Thyroid gland (tissue), 4 donors: Measurements from ENCODE around the gene TAS1R3.

Experiments used
- CTCF ChIP-seq, 6 experiments: fragments of 200-600 bp in 3 of 6; fragments of 450-650 bp in 3 of 6; sonication (generic) in 3 of 6; IDR thresholded peaks; one replicate each; pipeline ENCODE4 v1.5.1; 2016 to 2019; ENCODE audit warnings: antibody characterized with exemption in 6 of 6, mild to moderate bottlenecking in 2 of 6, inconsistent platforms in 1 of 6, moderate library complexity in 1 of 6
- POLR2A ChIP-seq, 2 donors: fragments of 450-650 bp; IDR thresholded peaks; one replicate each; pipeline ENCODE4 v1.6.1; 2017; ENCODE audit warnings: antibody characterized with exemption in 2 of 2, mild to moderate bottlenecking in 2 of 2, moderate library complexity in 1 of 2

GRCh38 chr1:1336446-1336845 is 5.4 kb downstream of the TAS1R3 start:
- no peak for TF ChIP-seq POLR2A (IDR thresholded peaks at IDR 0.05)
- TF ChIP-seq CTCF (IDR thresholded peaks at IDR 0.05), result no peak
